NCI-H226 (cell line): ENCODE measurements around the gene ENOX2.
"Not testable (repeated sequence)": the region's sequence is repeated elsewhere in the genome, so short reads cannot be mapped to it uniquely, and the experiment has no call there.

Experiments used
- DNase-seq: peaks from one replicate; pipeline ENCODE4 v3.0.0-alpha.2; 2015

ENOX2 gene

DNA sequence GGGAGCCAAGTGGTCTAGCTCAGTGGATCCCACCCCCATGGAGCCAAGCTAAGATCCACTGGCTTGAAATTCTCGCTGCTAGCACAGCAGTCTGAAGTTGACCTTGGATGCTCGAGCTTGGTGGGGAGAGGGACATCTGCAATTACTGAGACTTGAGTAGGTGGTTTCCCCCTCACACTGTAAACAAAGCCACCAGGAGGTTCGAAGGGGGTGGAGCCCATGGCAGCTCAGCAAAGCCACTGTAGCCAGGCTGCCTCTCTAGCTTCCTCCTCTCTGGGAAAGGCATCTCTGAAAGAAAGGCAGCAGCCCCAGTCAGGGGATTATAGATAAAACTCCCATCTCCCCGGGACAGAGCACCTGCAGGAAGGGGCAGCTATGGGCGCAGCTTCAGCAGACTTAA, 89.1 kb downstream of the ENOX2 start:
- DNase-seq = not testable (repeated sequence)

- no peak for DNase-seq
Measured at GRCh38 chrX:130810561-130810960, 92.4 kb downstream of the ENOX2 start.

DNA sequence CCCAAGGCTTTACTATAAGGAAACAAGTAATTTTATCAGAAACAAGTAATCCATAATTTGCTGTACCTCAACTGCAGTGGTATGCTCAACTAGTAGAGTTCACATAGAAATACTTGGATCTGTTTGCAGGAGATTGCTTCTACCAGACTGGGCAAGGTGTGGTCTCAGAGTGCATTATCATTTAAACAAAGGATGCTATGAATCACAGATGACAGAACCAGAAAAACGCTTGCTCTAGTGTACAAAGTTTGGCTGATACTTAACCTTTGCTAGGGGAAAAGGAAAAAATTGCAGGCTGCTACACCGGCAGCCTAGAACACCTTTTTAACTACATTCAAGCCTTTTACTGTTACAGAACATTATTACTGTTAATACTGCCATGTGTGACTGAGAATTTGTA, 97.1 kb downstream of the ENOX2 start:
- DNase-seq = no peak

- DNase-seq = no peak
Measured at GRCh38 chrX:130803537-130803936, 99.5 kb downstream of the ENOX2 start.

DNA sequence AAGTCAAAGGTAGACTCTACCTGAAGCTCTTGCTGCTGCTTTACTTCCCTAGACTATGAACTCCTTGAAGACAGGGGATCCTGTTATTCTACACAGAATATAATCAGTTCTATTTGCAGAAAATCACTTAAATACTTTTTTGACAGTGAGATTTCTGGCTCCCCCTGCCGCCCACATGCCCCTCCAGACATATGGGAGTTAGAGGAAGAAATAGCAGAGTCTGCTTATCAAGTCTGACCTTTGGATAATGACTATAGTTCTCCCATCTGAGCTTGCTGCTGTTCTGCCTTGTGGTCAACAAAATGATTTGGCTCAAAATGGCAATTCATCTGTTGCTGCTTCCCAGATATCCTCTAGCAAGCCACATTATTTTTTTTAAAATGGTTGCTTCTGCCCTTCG, 101.1 kb downstream of the ENOX2 start:
- no peak for DNase-seq

GRCh38 chrX:130799393-130799792, 103.6 kb downstream of the ENOX2 start:
- DNase-seq = peak; percentile 15

DNA sequence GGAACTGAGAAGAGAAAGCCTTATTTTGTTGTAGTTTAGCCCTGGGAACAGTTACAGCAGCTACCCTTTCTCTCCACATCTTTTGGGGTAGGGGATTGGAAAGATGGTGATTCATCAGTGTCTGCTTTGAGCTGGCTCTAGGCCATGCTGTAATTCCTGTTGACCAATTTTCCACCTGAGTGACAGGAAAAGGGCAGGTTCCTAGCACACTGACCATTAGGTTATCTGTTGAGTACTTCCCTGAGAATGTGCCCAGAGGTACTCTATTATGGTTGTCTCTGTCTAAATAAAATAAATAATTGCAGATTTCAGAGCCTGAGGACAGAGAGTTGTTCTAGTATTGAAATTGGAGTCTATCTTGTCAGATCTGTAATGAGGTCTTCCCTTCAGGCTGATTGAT, 109.0 kb downstream of the ENOX2 start:
- no peak for DNase-seq

- DNase-seq = not testable (repeated sequence)
Measured at GRCh38 chrX:130791870-130792269, 111.1 kb downstream of the ENOX2 start.

DNA sequence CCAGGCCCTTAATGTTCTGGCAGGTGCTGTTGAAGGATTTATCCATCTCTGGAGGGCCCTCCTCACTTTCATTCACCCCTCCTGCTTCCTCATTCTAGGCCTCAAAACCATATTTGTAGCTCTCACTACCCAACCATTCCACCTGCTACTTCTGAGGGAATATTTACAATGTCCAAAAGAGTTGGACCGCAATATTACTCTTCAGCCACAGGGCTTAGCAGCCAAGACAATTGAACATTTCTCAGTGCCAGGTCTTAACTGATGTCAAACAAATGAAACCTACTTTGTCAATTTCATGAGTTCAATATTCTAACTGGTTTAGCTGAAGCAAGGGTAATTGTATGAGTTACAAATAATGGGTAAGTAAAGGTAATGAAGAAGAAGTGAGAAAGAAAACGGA, 113.2 kb downstream of the ENOX2 start:
- no peak for DNase-seq

GRCh38 chrX:130788786-130789581, 114.0 kb downstream of the ENOX2 start:
- no peak for DNase-seq

- no peak for DNase-seq
Measured at GRCh38 chrX:130786030-130786429, 117.0 kb downstream of the ENOX2 start.

- DNase-seq = no peak
Measured at GRCh38 chrX:130778773-130779172, 124.2 kb downstream of the ENOX2 start.

DNA sequence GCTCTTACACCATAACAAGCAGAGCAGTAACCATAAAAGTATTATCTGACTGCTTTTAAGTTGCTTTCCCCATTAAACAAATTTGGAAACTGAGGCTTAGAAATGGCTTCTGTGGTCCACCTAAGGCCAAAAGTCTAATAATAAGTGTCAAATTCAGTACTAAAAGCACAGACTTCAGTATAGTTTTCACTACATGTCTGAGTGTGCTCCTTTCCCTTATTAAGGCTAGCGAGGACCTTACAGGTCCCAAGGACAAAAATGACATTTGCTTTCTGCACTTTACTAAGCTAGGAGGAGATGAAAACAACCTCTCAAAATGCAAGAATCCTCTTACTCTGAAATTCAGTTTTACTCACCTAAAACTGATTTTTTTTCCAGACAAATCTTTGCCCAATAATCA, 127.2 kb downstream of the ENOX2 start:
- DNase-seq = no peak

DNA sequence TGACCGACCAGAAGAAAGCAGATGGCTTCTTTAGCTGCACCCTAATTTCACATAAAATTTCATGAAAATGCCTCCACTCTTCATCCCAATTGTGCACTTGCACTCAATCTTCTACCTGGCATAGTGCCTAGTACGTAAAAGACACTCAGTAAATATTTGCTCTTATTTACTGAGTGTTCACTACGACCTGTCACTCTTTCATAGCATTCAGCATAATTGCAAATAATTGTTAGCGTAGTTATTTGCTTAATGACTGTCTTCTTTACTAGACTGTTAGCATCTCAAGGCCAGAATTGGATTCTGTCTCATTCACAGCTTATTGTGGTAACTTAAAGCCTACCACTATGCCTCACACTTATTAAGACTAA, 130.2 kb downstream of the ENOX2 start:
- no peak for DNase-seq

GRCh38 chrX:130772105-130772775, 130.8 kb downstream of the ENOX2 start:
- DNase-seq = no peak

DNA sequence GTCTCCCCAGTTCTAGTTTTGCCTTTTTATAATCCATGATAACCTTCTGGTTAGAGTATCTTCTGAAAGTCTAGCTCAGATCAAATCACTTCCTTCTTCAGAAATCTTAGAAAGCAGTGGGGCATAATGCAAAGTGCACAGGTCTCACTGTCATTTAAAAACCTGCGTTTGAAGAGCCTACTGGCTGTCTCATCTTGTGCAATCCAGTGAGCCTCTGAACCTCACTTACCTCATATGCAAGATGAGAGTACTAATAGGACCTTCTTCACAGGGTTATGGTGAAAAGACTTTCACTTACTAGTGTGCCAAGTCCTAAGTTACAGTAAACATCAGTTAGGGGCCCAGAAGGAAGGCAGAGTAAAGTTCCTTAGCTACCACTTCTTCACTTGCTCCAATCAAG, 131.4 kb downstream of the ENOX2 start:
- DNase-seq = no peak

DNA sequence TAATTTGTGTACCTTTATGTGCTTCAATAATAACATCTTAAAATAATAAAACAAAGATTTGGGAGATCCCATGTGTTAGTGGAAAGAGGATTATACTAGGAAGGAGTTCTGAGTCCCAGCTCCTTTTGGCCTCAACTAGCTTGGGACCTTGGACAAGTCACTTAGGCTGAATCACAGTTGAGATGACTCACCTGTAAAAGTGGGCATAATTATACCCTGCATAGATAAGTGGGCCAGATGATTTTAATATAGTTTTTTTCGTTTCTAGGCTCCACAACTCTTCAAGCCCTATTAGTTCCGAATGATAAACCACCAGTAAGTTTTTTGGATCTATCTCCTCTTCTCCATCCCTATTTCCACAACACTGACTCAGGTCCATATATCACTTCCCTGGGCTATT, 131.8 kb downstream of the ENOX2 start:
- no peak for DNase-seq

DNA sequence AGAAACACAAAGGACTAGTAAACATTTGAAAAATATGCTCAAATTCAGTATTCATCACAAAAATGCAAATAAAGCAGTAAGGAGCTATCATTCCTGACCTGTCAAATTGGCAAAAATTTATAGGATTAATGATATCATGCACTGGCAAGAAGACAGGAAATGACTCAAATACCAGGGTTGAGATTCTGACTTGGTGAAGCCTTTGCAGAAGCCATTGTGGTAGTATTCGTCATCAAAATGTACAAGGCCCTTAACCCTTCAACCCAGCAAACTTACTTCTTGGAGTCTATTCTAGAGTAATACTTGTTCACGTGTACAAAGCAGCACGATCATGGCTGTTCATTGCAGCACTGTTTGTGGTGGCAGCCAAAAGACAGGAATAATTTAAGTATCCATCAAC, 132.4 kb downstream of the ENOX2 start:
- peak; percentile 68 for DNase-seq

DNA sequence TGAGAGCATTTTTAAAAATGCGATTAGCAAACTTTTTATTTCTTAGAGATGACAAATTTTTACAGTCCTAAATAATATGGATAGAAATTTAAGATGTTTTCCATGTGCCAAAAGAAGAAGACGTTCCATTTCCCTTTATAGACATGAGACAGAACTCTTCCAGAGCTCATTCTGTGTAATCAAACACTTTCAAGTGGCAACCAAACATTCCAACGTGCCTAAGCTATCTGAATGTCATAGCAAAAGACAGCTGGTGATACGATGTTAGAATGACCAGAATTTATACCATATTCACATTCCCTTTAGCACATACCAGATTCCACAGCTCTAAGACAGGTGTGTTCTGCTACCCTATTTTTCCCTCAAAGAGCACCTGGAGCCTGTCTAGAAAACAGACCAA, 133.2 kb downstream of the ENOX2 start:
- no peak for DNase-seq

GRCh38 chrX:130758072-130758471, 144.9 kb downstream of the ENOX2 start:
- no peak for DNase-seq

- DNase-seq = no peak
Measured at GRCh38 chrX:130756233-130756632, 146.8 kb downstream of the ENOX2 start.

- DNase-seq = no peak
Measured at GRCh38 chrX:130754353-130754752, 148.7 kb downstream of the ENOX2 start.

DNA sequence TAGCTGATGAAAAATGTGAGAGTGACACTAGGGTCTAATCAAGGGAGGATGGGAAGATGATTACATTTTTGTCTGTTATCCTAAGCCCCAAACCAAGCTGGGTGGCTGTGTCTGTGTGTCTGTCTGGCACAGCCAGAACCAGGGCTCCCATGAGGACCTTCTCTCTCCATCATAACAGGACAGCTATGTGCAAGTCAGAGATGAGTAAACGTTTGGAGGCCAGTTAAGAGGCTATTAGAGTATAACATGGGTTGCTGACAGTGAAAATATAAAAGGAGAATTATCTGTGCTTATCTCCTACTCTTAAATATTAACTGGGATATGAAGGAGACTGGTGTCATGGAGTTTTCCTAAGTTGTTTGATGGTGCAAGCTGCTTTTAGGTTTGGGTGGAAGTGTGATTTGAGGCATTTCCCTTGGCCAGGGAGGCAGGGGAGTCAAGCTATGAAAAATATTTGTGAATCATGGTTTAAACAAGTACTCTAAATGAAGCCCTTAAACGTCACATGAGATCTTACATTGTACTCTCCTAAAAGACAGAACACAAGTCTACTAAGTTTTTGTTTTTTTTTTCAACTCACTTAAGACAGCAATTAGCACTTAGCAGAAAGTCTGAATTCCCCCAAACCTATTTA, 156.2 kb downstream of the ENOX2 start:
- no peak for DNase-seq

GRCh38 chrX:130746077-130746476, 156.9 kb downstream of the ENOX2 start:
- no peak for DNase-seq
